Middle frontal gyrus (tissue), 1 donor: ENCODE results near the gene C14orf132.
A peak's percentile ranks its signal among the peaks of the same experiment; 100 is the strongest.
"Not testable (repeated sequence)": the region's sequence is repeated elsewhere in the genome, so short reads cannot be mapped to it uniquely, and the experiment has no call there.

Experiments
- DNase-seq: peaks from one replicate; pipeline ENCODE4 v3.0.0-alpha.2; 2015; ENCODE audit warnings: low spot score; ENCODE audit errors: extremely low spot score

The C14orf132 gene

DNA sequence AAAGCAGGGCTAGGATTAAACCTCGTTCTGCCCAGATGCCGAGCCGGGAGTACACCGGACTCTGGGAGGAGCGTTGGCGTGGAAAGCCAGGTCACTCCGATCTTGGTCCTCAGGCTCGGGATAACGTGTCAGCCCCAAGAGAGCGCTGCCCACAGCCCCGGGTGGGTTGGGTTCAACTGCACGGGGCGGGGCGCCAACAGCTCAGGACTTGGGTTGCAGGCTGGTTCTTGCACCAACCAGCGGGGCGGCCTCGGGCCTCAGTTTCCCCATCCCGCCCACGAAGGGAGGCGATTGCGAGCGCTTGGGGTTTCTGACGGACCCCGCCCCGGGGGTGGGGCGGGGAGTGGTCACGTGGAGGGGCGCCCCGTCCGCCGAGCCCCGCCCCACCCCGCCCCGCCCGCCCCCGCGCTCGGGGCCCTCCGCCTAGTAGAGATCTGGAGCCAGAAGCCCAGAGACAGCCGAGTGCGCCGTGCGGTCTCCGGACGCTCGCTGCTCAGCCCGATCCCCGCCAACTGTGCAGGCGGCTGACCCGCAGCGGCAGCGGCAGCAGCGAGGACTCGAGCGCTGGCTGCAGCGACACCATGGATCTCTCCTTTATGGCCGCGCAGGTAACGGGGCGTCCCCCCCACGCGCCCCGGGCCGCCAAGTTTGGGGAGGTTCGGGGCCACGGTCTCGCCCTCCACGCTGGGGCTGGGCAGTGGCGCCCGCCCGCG lies at the start of gene C14orf132:
Gene C14orf132 (plus strand): TSS at position 443 of the 713 bp plus-strand sequence. CDS start 139 bp downstream, at position 582.
- peak; percentile 11 for DNase-seq

DNA sequence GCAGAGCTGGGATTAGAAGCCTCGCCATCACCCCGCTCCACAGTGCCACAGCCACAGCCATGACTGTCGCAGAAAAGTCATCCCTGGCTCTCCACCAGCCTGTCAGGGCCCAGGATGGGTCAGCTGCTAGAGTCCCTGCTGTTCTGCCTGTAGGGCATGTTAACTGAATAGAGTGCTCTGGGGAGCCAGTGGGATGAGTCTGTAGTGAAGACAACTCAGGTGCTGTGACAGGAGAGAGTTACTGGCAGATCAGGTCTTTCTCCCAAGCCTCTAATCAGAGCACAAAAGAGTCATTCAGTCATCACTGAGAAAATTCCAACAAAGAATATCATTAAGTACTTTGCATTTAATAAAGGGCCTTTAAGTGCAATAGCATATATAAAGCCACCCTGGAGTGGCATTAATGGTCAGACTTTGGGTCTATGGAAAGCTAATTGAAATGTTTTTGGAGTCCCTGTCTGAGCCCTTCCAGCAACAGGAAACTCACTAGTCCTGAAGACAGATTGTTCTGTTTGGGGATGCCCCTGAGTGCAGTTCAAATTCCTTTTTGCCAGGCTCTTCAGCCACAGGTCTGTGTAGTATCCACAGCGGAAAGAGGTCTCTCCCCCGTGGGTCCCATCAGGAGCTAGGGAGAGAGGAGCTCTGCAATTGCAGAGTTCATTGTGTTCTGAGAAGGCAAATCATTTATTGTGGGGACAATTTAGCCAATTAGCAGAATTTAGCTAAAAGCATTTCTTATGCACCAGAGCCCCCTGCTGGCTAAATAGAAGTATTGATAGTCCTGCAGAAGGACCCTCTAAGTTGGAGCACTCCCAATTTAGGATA lies 45.2 kb upstream of the C14orf132 start:
- DNase-seq = peak; percentile 37

DNA sequence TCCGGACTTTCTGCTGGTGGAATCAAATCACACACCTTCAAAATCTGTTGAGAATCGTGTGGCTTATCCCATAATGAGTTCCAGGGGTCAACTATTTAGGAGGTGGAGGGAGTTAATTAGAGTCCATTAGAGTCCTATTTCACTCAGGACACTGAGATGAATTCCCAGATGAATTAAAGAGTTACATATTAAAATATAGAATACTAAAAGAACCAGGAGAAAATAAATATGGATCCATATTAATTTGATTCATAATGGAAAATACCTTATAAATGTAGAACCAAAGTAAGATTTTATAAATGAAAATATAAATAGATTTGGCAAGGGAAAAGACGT lies 44.6 kb upstream of the C14orf132 start:
- no peak for DNase-seq

DNA sequence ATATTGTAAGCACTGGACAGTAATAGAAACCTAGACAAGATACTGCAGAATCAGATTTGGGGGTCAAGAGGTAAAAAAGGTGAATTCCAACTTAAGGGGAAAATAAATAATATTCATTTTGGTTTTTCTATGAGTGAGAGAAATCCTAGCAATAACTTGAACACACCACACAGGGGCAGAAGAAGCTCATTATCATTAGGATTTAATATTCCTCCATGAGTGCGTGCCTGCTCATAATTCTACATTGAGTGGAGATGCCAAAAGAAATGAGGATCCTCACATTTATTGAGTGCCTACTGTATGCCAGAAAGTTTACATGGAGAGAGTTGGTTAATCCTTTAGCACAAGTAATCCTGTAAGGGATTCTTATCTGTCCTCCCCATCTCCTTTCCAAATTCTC lies 40.5 kb upstream of the C14orf132 start:
- no peak for DNase-seq

DNA sequence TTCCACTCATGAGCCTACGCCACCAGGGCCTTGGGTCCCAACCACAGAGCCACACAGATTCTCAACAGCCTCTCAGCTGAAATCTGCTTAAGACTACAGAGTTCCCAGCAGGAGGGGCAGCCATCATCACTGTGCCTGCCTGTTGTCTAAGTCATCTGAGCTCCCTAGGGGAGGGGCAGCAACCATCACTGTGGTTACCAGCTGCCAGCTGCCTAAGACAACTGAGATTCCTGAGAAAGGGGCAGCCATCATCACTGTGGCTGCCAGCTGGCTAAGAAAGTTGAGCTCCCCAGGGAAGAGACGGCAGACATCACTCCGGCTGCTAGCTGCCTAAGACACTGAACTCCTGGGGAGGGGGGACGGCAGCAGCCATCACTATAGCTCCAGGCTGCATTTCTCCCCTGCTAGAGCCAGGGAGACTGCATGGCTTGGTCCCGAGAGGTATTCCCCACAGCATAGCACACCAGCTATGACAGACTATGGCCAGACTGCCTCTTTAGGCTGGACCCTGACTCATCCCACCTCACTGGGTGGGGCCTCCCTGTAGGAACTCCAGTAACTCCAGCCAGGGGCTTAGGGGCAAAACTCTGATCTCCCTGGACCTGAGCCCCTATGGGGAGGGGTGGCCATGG lies 37.2 kb upstream of the C14orf132 start:
- no peak for DNase-seq

DNA sequence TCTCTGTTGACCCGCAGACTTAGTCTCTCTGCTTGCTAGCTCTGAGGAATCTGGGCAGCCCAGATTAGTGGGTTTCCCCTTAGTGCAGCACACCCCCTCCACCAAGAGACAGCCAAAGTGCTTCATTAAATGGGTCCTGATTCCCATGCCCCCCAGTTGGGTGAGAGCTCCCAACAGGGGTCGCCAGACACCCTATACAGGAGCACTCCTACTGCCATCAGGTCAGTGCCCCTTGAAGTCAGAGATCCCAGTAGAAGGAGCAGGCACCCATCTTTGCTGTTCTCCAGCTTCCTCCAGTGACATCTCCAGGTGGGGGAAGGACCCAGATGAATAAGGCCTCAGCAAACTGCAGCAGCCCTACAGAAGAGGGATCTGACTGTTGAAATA lies 36.7 kb upstream of the C14orf132 start:
- DNase-seq = no peak

DNA sequence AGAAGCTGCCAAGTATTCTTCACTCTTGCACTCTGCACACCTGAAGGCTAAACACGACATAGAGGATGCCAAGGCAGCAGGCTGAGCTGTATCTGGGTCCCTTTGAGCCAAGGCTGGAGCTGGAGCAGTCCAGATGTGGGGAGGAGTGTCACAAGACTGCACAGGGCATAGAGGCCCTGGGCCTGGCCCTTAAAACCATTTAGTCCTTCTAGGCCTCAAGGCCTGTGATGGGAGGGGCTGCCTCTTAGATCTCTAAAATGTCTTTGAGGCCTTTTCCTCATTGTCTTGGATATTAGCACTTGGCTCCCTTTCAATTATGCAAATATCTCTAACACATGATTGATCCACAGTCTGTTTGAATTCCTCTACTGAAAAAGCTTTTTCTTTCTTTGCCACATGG lies 28.0 kb upstream of the C14orf132 start:
- no peak for DNase-seq

DNA sequence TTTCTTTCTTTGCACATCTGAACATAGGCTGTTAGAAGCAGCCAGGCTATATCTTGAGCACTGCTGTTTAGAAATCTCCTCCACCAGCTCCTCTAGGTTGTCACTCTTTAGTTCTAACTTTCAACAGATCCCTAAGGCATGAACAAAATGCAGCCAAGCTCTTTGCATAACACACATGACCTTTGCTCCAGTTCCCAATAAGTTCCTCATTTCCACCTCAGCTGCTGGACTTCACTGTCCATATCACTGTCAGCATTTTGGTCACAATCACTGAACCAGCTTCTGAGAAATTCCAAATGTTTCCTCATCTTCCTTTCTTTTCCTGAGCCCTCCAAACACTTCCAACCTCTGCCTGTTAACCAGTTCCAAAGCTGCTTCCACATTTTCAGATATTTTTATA lies 27.6 kb upstream of the C14orf132 start:
- DNase-seq = no peak

DNA sequence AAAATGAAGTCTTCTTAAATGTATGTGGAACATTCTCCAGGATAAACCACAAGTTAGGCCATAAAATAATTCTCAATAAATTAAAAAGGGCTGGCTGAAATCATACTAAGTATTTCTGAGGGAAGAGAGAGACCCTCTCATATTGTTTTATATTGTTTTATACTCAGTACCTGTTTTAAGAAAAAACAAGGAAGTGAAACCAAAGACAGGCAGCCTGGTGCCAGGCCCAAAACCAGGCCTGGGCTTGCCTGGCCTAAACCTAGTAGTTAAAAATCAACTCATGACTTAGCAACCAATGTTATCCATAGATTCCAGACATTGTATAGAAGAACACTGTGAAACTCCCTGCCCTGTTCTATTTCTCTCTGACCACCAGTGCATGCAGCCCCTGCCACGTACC lies 26.4 kb upstream of the C14orf132 start:
- not testable (repeated sequence) for DNase-seq

DNA sequence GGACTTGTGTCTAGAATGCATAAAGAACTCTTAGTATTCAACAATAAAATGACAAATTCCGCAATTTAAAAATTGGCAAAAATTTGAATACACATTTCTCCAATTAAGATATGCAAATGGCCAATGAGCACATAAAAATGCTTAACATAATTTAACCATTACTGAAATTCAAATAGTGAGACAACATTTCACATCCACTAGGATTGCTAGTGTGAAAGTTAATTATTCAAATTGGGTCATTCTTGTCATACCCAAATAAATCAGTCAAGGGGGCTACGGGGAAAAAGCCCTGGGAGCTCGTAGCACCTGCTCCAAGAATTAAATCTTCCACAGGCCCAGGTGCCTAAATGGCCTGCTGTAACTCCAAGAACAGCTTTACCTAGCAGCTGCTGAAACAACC lies 25.0 kb upstream of the C14orf132 start:
- no peak for DNase-seq

DNA sequence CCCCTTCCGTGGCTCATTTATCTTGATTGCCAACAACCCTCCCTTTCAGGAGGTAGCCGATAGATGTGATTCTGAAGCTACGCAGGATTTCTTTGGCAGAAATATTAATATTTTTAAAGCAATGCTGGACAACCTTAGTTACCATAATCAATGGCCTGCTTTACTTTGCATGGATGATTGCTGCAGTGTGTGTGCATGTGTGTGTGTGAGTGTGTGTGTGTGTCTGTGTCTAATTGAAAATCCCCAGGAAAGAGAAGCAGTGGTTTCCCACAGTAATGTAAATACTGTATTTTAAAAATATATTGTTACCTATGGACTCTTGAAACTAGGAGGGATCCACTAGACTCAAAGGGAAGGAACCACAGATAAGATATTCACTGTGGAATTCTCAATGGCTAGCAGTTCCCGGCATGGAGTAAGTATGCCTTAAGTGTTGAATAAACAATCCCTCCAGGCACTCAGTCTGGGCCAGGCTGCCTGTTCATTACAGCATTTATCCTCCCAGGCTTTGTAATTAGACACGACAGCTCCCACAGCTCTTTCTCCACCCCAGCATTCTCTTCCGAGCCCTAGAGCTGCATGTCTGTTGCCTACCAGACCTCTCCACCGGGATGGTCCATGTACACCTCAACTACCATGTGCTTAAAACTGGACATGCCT lies 22.5 kb upstream of the C14orf132 start:
- DNase-seq = no peak

DNA sequence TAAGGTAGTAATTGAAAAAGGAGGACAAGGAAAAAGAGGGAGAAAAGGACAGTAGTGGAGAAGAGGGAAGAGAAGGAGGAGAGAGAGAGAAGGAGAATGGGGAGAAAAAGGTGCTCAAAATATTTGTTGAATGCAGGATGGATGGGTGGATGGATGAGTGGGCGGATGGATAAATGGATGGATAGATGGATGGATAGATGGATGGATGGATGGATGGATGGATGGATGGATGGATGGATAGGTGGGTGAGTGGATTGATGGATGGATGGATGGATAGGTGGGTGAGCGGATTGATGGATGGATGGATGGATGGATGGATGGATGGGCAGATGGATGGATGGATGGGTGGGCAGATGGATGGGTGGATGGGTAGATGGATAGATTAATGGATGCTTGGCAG lies 21.3 kb upstream of the C14orf132 start:
- DNase-seq = no peak

DNA sequence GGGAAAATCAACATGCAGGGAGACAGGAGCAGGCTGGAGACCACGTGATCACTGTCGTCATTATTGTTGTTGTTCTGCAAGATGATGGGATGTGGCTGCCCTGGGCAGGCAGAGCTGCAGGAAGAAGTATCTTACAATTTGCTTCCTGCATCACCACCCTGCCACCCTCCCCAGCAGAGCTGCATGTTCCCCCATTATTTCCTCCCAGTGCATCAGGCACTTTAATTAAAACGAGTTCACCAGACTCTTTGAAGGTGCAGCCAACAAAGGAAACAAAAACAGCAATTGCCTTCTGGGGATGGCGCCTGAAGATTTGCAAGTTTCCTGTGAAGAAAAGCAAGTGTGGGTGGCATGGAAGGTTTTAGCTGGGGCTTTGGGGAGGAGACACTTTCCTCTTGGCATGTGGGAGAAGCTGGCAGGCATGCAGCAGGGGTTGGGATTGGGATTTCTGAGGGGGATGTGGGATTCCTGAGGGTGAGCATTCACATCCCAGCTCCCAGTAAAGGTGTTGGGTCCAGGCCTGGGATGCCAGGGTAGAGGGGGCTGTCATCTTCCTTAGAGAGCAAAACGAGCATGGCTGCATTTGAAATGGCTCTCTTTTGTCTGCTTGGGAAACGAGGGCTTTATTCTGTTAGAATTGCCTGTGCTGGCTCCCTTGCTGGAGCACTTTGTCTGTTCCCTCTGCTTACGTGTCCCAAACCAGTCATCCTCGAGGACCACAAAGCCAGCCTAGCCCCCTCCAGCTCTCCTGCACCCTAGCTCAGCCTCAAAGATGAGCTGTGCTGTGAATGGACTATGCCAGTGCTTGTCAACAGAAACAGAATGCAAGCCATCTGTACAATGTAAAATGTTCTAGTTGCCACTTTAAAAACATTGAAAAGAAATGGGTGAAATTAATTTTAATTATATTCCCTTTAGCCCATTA lies 11.5 kb upstream of the C14orf132 start:
- no peak for DNase-seq

DNA sequence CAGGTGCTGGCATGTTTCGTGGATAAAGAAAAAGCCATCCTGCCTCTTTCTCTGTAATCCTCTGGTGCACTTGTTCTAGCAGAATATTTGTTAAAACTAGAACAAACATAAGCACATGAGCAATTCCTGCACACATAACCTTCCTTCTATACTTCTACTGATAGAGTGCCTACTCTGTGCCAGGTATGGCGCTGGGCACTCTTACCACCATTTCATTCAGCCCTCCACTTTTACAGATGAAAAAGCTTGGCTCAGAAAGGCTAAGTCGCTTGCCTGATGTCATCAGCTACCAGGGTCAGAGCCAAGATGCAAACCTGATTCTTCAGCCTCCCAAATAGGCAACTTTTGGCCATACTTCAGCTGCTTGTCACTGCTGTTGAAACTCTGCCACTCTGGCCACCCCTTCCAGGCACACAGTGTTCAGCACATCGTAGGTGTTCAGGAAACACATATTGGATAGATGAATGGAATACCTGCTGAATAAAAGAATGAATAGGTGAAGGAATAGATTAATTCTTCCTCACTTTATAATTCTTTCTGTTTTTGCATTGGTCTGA lies 10.0 kb upstream of the C14orf132 start:
- DNase-seq = no peak

DNA sequence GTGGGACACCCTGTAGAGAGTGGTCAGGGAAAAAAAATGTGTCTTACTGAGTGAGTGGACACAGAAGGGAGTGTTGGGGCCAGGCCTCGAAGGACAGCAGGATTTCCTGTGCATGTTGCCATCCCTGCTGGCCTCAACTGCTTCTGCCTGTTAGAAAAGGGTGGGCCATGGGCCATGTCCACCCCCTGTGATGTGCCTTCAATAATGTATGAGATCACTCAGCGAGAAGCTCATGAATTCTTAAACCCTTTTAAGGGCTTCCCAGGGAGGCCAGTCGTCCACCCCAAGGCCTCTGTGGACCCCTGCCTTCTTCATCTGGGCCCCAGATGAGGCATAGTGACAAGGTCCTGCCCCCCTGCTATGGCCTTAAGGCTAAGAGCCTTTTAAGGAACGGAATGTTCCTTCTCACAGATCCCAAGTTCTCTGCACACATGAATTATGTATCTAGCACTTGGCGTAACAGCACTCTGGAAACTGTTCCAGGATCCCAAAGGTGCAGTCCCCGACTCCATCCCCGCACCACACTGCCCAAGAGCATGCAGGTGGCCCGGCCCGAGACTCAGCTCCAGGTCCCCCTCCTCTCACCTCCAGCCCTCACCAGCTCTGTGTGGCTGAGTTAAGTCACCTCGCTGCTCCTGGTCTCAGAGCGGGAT lies 8.9 kb upstream of the C14orf132 start:
- DNase-seq = no peak

DNA sequence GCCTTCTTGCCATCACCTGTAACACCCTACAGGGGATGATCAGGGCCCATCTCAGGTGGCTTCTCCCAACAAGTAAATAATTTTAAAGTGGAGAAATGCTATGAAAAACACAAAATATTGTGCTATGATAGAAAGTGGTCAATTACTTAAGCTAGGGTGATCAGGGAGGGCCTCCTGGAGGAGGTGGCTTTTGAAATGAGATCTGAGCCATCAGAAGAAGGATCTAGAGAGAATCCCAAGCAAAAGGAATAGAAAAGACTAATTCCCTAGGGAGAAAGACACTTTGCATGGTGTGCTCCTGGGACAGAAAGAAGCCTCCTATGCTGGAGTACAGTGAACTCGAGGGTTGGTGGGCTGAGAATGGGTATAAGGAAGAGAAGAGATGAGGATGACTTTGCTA lies 7.5 kb upstream of the C14orf132 start:
- DNase-seq = no peak

DNA sequence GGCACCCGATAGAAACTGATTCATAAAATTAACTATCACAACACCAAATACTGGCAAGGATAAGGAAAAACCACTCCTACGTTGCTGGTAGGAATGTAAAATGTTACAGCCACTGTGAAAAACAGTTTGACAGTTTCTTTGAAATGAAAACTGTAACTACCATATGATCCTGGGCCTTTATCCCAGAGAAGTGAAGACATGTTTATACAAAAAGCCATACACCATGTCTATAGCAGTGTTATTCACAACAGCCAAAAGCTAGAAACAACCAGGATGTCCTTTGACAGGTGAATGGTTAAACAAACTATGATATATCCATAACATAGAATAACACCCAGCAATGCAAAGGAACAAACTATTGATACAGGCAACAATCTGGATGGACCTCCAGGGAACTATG lies 3.7 kb upstream of the C14orf132 start:
- no peak for DNase-seq

DNA sequence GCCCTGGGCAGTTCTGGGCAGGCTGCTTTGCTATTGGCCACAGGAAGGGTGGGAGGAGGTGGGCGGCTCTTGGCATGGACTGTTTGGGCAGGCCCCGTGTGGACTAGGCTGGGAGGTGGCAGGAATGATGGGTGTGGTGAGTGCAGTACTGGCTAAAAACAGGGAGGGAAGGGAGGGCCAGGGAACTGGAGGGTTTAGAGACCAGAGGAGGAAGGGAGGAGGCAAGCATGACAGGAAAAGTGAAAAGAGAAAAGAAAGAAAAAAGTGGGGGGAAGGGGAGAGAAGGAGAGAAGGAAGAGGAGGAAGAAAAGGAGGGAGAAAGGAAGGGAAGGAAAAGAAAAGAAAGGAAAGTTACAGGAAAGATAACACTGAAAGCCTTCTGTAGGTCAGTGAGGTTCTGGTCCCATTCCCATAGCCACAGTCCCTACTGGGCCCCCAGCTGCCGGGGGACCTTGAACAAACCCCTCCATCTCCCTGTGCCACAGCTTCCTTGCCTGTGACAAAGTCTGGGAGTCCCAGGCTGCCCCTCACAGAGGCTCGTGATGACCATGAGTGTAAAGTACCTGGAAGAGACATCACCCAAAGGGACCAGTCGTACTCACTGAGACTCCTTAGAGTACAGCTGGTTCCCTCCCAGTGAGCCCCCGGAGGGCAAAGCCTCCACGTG lies 1.1 kb upstream of the C14orf132 start:
- DNase-seq = no peak

DNA sequence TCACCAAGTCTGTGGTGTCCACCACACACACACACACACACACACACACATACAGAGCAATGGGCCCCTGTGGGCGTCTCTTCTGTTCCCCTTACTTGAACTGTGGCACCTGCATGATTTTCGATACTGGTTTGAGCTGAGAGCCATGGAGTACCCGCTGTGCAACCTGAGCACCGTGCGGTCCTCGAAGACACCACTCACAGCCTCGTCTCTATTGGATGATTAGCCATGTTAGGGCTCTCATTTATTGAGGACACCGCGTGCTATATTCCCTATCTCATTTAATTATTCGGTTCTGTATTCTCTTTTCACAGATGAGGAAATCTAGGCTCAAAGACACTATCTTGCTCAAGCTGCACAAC lies 623 bp upstream of the C14orf132 start:
- no peak for DNase-seq
